HCT116 (cell line): ENCODE measurements around the gene CRY2.

Experiments
- CEBPB ChIP-seq: IDR thresholded peaks from 2 replicates; pipeline ENCODE4 v1.6.1; 2012; ENCODE audit warnings: low read depth
- EGR1 ChIP-seq: IDR thresholded peaks from 2 replicates; pipeline ENCODE4 v1.6.1; 2012; ENCODE audit warnings: low read depth
- EZH2 ChIP-seq: fragments of 200-600 bp; sonication (generic); IDR thresholded peaks from 2 replicates; pipeline ENCODE4 v1.6.1; 2017; ENCODE audit warnings: antibody characterized with exemption, mixed run types
- POLR2A ChIP-seq: IDR thresholded peaks from 2 replicates; pipeline ENCODE4 v1.7.0; 2011; ENCODE audit warnings: borderline replicate concordance; ENCODE audit not compliant: insufficient read depth, insufficient read length; ENCODE audit errors: extremely low read depth
- POLR2AphosphoS5 ChIP-seq: IDR thresholded peaks from 2 replicates; pipeline ENCODE4 v1.6.1; 2011; ENCODE audit warnings: mild to moderate bottlenecking, low read depth, low read length, moderate library complexity
- RAD21 ChIP-seq: IDR thresholded peaks from 2 replicates; pipeline ENCODE4 v1.6.1; 2012; ENCODE audit warnings: low read depth, mild to moderate bottlenecking
- TCF7L2 ChIP-seq: IDR thresholded peaks from 2 replicates; pipeline ENCODE4 v1.7.0; 2011; ENCODE audit warnings: borderline replicate concordance, inconsistent platforms; ENCODE audit not compliant: insufficient read depth, insufficient read length; ENCODE audit errors: extremely low read depth
- YY1 ChIP-seq: IDR thresholded peaks from 2 replicates; pipeline ENCODE4 v1.6.1; 2011; ENCODE audit warnings: low read length, low read depth, moderate library complexity, mild to moderate bottlenecking; ENCODE audit not compliant: insufficient replicate concordance; ENCODE audit errors: extremely low read depth
- ZFX ChIP-seq: fragments of 450-650 bp; IDR thresholded peaks from 2 replicates; pipeline ENCODE4 v1.6.1; 2017
- TF ChIP-seq, protein P1 (sequence below), 3 experiments: fragments of 200-600 bp in 1 of 3; sonication (generic) in 1 of 3; IDR thresholded peaks in 2 of 3; conservative IDR thresholded peaks in 1 of 3; 2 replicates each; pipeline ENCODE4 v1.5.1; 2012 to 2017; ENCODE audit warnings: low read depth in 2 of 3, low read length in 2 of 3, antibody characterized with exemption in 1 of 3, borderline replicate concordance in 1 of 3, control low read depth in 1 of 3, mild to moderate bottlenecking in 1 of 3, mixed read lengths in 1 of 3, mixed run types in 1 of 3, moderate library complexity in 1 of 3; ENCODE audit not compliant: insufficient read depth in 1 of 3
- TF ChIP-seq, protein P2 (sequence below): IDR thresholded peaks from 2 replicates; pipeline ENCODE4 v1.6.1; 2012
- TF ChIP-seq, protein P3 (sequence below): IDR thresholded peaks from 2 replicates; pipeline ENCODE4 v1.6.1; 2012

DNA sequence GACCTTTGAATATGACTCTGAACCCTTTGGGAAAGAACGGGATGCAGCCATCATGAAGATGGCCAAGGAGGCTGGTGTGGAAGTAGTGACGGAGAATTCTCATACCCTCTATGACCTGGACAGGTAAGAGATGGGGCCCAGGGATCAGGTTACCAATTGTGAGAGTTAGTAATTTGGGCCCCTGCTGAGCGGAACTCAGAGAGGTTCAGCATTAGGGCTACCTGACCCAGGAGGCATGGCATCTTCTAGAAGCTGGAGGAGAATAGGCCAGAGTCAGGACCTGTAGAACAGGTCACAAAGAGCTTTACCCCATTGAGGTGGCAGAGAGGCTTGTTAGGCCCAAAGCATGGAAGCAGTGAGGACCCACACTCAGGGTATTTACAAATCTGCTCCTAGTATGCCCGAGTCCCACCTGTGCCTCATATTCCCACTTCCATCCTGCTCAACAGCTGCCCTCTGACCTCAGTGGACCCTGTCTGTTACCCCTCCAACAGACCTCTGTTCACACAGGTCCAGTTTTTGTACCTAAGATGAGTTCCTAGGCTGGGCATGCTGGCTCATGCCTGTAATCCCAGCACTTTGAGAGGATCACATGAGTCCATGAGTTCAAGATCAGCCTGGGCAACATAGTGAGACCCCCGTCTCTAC, 11.6 kb downstream of the CRY2 start:
- TF ChIP-seq, protein P1, sequence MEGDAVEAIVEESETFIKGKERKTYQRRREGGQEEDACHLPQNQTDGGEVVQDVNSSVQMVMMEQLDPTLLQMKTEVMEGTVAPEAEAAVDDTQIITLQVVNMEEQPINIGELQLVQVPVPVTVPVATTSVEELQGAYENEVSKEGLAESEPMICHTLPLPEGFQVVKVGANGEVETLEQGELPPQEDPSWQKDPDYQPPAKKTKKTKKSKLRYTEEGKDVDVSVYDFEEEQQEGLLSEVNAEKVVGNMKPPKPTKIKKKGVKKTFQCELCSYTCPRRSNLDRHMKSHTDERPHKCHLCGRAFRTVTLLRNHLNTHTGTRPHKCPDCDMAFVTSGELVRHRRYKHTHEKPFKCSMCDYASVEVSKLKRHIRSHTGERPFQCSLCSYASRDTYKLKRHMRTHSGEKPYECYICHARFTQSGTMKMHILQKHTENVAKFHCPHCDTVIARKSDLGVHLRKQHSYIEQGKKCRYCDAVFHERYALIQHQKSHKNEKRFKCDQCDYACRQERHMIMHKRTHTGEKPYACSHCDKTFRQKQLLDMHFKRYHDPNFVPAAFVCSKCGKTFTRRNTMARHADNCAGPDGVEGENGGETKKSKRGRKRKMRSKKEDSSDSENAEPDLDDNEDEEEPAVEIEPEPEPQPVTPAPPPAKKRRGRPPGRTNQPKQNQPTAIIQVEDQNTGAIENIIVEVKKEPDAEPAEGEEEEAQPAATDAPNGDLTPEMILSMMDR (IDR thresholded peaks at IDR 0.05 in 2 of 3, conservative IDR thresholded peaks at IDR 0.05 in 1 of 3; ENCODE audit: borderline replicate concordance in 1 of 3, insufficient read depth in 1 of 3, low read depth in 2 of 3, low read length in 2 of 3): no peak
- TF ChIP-seq, protein P2, sequence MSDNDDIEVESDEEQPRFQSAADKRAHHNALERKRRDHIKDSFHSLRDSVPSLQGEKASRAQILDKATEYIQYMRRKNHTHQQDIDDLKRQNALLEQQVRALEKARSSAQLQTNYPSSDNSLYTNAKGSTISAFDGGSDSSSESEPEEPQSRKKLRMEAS: no peak
- TF ChIP-seq RAD21: no peak
- no peak for TF ChIP-seq ZFX
- TF ChIP-seq POLR2AphosphoS5: no peak
- TF ChIP-seq, protein P3, sequence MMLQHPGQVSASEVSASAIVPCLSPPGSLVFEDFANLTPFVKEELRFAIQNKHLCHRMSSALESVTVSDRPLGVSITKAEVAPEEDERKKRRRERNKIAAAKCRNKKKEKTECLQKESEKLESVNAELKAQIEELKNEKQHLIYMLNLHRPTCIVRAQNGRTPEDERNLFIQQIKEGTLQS: no peak
- TF ChIP-seq EGR1: no peak
- TF ChIP-seq CEBPB: no peak
- no peak for TF ChIP-seq POLR2A
- no peak for TF ChIP-seq EZH2
- TF ChIP-seq TCF7L2: no peak
- TF ChIP-seq YY1: no peak
